NCI-H1436 (cell line): Measurements from ENCODE around the gene RBM23.
A peak's percentile ranks its signal among the peaks of the same experiment; 100 is the strongest.
"Not testable (repeated sequence)": the region's sequence is repeated elsewhere in the genome, so short reads cannot be mapped to it uniquely, and the experiment has no call there.

Experiments used
- DNase-seq: peaks from one replicate; lab custom pipeline; 2025; lab: John Stamatoyannopoulos, UW

Gene RBM23

GRCh38 chr14:22915886-22916521, 2.9 kb downstream of the RBM23 start:
- no peak for DNase-seq

GRCh38 chr14:22914836-22915235, 4.1 kb downstream of the RBM23 start:
- not testable (repeated sequence) for DNase-seq

- no peak for DNase-seq
Measured at GRCh38 chr14:22910916-22911315, 8.0 kb downstream of the RBM23 start.

GRCh38 chr14:22908601-22909000, 10.3 kb downstream of the RBM23 start:
- no peak for DNase-seq

- DNase-seq, result no peak
Measured at GRCh38 chr14:22907429-22907828, 11.5 kb downstream of the RBM23 start.

GRCh38 chr14:22906073-22906472, 12.9 kb downstream of the RBM23 start:
- no peak for DNase-seq

- no peak for DNase-seq
Measured at GRCh38 chr14:22905627-22906026, 13.3 kb downstream of the RBM23 start.

GRCh38 chr14:22903742-22904087, 15.2 kb downstream of the RBM23 start:
- no peak for DNase-seq

- no peak for DNase-seq
Measured at GRCh38 chr14:22901799-22902198, 17.1 kb downstream of the RBM23 start.

GRCh38 chr14:22900081-22900799, 18.7 kb downstream of the RBM23 start:
- DNase-seq, result peak; percentile 37

GRCh38 chr14:22898302-22899090, 20.5 kb downstream of the RBM23 start:
- no peak for DNase-seq

- no peak for DNase-seq
Measured at GRCh38 chr14:22897357-22897756, 21.6 kb downstream of the RBM23 start.

GRCh38 chr14:22896760-22897159, 22.2 kb downstream of the RBM23 start:
- no peak for DNase-seq

GRCh38 chr14:22896356-22896755, 22.6 kb downstream of the RBM23 start:
- no peak for DNase-seq

- DNase-seq, result no peak
Measured at GRCh38 chr14:22895402-22895801, 23.5 kb downstream of the RBM23 start.

GRCh38 chr14:22893706-22894105, 25.2 kb downstream of the RBM23 start:
- DNase-seq, result no peak

- no peak for DNase-seq
Measured at GRCh38 chr14:22892488-22892887, 26.5 kb downstream of the RBM23 start.

GRCh38 chr14:22890416-22890815, 28.5 kb downstream of the RBM23 start:
- DNase-seq, result no peak

GRCh38 chr14:22888662-22889061, 30.3 kb downstream of the RBM23 start:
- DNase-seq, result no peak

GRCh38 chr14:22887990-22888378, 31.0 kb downstream of the RBM23 start:
- DNase-seq, result peak; percentile 39

GRCh38 chr14:22887260-22887989, 31.5 kb downstream of the RBM23 start:
- DNase-seq, result peak; percentile 88

- DNase-seq, result peak; percentile 77
Measured at GRCh38 chr14:22886500-22887259, 32.3 kb downstream of the RBM23 start.
